ENCODE measurements around the gene UBA7. TPM values are rescaled to one million over a fixed set of nuclear protein-coding genes. Genes with fewer than 3 reads are reported as not detected.

Gene UBA7
- total and polyA plus RNA-seq, 2 donors from 2014 or later = 29.8 to 102 TPM

DNA sequence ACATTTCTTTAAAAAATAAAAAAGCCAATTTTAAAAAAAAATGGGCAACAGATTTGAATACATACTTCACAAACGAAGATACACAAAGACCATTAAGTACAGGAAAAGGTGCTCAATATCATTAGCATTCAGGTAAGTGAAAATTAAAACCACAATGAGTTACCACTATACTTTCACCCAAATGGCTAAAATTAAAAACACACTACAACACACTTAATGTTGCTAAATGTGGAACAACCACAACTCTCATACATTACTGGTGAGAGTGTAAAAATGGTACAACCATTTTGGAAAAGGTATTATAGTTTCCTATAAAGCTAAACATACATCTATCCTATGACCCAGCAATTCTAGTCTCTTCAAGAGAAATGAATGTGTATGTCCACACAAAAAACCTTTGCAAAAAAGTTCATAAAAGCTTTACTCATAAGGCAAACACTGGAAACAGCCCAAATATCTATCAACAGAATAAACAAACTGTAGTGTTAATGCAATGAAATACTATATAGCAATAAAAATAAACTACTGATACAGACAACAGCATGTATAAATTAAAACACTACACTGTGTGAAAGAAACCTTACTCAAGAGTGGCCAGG, 42.3 kb downstream of the UBA7 start:
- Histone ChIP-seq H3K4me3 (ENCODE audit: low read length in 3 of 3) (no peak overlapping the region), H3K27ac (ENCODE audit: low read depth in 2 of 2, low read length in 2 of 2) (no peak overlapping the region), H3K36me3 (ENCODE audit: control insufficient read depth in 2 of 3, insufficient read depth in 3 of 3, low read length in 3 of 3) (peaks cover 2 to 8% (median 2%) of the 10 kb centered on the region in 3 donors), H3K9ac (ENCODE audit: low read length in 3 of 3) (no peak overlapping the region), H3K9me3 (ENCODE audit: control insufficient read depth in 2 of 3, insufficient read depth in 1 of 3, low read length in 3 of 3) (no peaks in the 10 kb centered on the region), H3K4me1 (ENCODE audit: control insufficient read depth in 2 of 3, insufficient read depth in 2 of 3, low read depth in 1 of 3, low read length in 3 of 3) (no peaks in the 10 kb centered on the region), H3K27me3 (ENCODE audit: control insufficient read depth, insufficient read depth, low read length) (no peaks in the 10 kb centered on the region)
- TF ChIP-seq, protein P1, sequence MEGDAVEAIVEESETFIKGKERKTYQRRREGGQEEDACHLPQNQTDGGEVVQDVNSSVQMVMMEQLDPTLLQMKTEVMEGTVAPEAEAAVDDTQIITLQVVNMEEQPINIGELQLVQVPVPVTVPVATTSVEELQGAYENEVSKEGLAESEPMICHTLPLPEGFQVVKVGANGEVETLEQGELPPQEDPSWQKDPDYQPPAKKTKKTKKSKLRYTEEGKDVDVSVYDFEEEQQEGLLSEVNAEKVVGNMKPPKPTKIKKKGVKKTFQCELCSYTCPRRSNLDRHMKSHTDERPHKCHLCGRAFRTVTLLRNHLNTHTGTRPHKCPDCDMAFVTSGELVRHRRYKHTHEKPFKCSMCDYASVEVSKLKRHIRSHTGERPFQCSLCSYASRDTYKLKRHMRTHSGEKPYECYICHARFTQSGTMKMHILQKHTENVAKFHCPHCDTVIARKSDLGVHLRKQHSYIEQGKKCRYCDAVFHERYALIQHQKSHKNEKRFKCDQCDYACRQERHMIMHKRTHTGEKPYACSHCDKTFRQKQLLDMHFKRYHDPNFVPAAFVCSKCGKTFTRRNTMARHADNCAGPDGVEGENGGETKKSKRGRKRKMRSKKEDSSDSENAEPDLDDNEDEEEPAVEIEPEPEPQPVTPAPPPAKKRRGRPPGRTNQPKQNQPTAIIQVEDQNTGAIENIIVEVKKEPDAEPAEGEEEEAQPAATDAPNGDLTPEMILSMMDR (IDR thresholded peaks at IDR 0.05; ENCODE audit: borderline replicate concordance, extremely low read depth, insufficient read depth) = no peak
- FAIRE-seq (no peak), DNase-seq (no peak)
- intact Hi-C loops (cut with DNase I) = no loop called here

- peaks cover 0 to 2% (median 0%) of the 10 kb centered on the region in 3 donors for H3K36me3 ChIP-seq (ENCODE audit: control insufficient read depth in 2 of 3, insufficient read depth in 3 of 3, low read length in 3 of 3)
- H3K9ac ChIP-seq (ENCODE audit: low read length in 3 of 3) = no peak overlapping the region
- intact Hi-C loops (cut with DNase I) = no loop called here
- DNase-seq (no peak), FAIRE-seq (no peak)
- no peaks in the 10 kb centered on the region for H3K4me1 ChIP-seq (ENCODE audit: control insufficient read depth in 2 of 3, insufficient read depth in 2 of 3, low read depth in 1 of 3, low read length in 3 of 3)
- H3K9me3 ChIP-seq (ENCODE audit: control insufficient read depth in 2 of 3, insufficient read depth in 1 of 3, low read length in 3 of 3) = no peaks in the 10 kb centered on the region
- no peak overlapping the region for H3K4me3 ChIP-seq (ENCODE audit: low read length in 3 of 3)
- H3K27ac ChIP-seq (ENCODE audit: low read depth in 2 of 2, low read length in 2 of 2) = no peak overlapping the region
- TF ChIP-seq, protein P1 (IDR thresholded peaks at IDR 0.05; ENCODE audit: borderline replicate concordance, extremely low read depth, insufficient read depth) = no peak
- H3K27me3 ChIP-seq (ENCODE audit: control insufficient read depth, insufficient read depth, low read length) = no peaks in the 10 kb centered on the region
Observed at GRCh38 chr3:49769926-49770325, 43.8 kb downstream of the UBA7 start.

GRCh38 chr3:49769286-49769915, 44.4 kb downstream of the UBA7 start:
- Histone ChIP-seq H3K4me3 (ENCODE audit: low read length in 3 of 3) (no peak overlapping the region), H3K9ac (ENCODE audit: low read length in 3 of 3) (no peak overlapping the region), H3K9me3 (ENCODE audit: control insufficient read depth in 2 of 3, insufficient read depth in 1 of 3, low read length in 3 of 3) (no peaks in the 10 kb centered on the region), H3K36me3 (ENCODE audit: control insufficient read depth in 2 of 3, insufficient read depth in 3 of 3, low read length in 3 of 3) (peaks cover 0 to 2% (median 0%) of the 10 kb centered on the region in 3 donors), H3K27ac (ENCODE audit: low read depth in 2 of 2, low read length in 2 of 2) (no peak overlapping the region), H3K27me3 (ENCODE audit: control insufficient read depth, insufficient read depth, low read length) (no peaks in the 10 kb centered on the region), H3K4me1 (ENCODE audit: control insufficient read depth in 2 of 3, insufficient read depth in 2 of 3, low read depth in 1 of 3, low read length in 3 of 3) (no peaks in the 10 kb centered on the region)
- FAIRE-seq (no peak), DNase-seq (no peak)
- TF ChIP-seq, protein P1 (IDR thresholded peaks at IDR 0.05; ENCODE audit: borderline replicate concordance, extremely low read depth, insufficient read depth) = no peak
- intact Hi-C loops (cut with DNase I) = no loop called here
